Measurements from ENCODE around the gene KRTAP9-1.
"Not testable (repeated sequence)": the region's sequence is repeated elsewhere in the genome, so short reads cannot be mapped to it uniquely, and the experiment has no call there.

The KRTAP9-1 gene

GRCh38 chr17:41215681-41216080 is 26.0 kb downstream of the KRTAP9-1 start:
- H3K9ac ChIP-seq: no peak overlapping the region
- H3K27me3 ChIP-seq (ENCODE audit: control insufficient read depth, insufficient read depth, low read length): no peaks in the 10 kb centered on the region
- no peaks in the 10 kb centered on the region for H3K4me1 ChIP-seq
- TF ChIP-seq CTCF (IDR thresholded peaks at IDR 0.05): no peak
- H3K79me2 ChIP-seq: no peaks in the 10 kb centered on the region
- H3K36me3 ChIP-seq (ENCODE audit: control insufficient read depth, insufficient read depth, low read length): no peaks in the 10 kb centered on the region
- H3K4me2 ChIP-seq (ENCODE audit: low read length): no peak overlapping the region
- H3K4me3 ChIP-seq (ENCODE audit: low read depth, low read length): no peak overlapping the region
- H3K9me3 ChIP-seq (ENCODE audit: control insufficient read depth, low read length): no peaks in the 10 kb centered on the region
- H2AFZ ChIP-seq: no peak overlapping the region
- no peak overlapping the region for H3K27ac ChIP-seq

GRCh38 chr17:41223821-41224220 is 34.1 kb downstream of the KRTAP9-1 start:
- no peak overlapping the region for H3K9ac ChIP-seq
- no peak for TF ChIP-seq CTCF (IDR thresholded peaks at IDR 0.05)
- H2AFZ ChIP-seq: no peak overlapping the region
- no peak overlapping the region for H3K4me3 ChIP-seq (ENCODE audit: low read depth, low read length)
- H3K9me3 ChIP-seq (ENCODE audit: control insufficient read depth, low read length): no peaks in the 10 kb centered on the region
- no peaks in the 10 kb centered on the region for H3K36me3 ChIP-seq (ENCODE audit: control insufficient read depth, insufficient read depth, low read length)
- no peak overlapping the region for H3K27ac ChIP-seq
- no peak overlapping the region for H3K4me2 ChIP-seq (ENCODE audit: low read length)
- no peaks in the 10 kb centered on the region for H3K79me2 ChIP-seq
- H3K27me3 ChIP-seq (ENCODE audit: control insufficient read depth, insufficient read depth, low read length): no peaks in the 10 kb centered on the region
- H3K4me1 ChIP-seq: no peaks in the 10 kb centered on the region

GRCh38 chr17:41226051-41226450 is 36.4 kb downstream of the KRTAP9-1 start:
- H3K36me3 ChIP-seq (ENCODE audit: control insufficient read depth, insufficient read depth, low read length): no peaks in the 10 kb centered on the region
- H2AFZ ChIP-seq: no peak overlapping the region
- H3K9me3 ChIP-seq (ENCODE audit: control insufficient read depth, low read length): no peaks in the 10 kb centered on the region
- no peaks in the 10 kb centered on the region for H3K4me1 ChIP-seq
- H3K4me3 ChIP-seq (ENCODE audit: low read depth, low read length): no peak overlapping the region
- H3K4me2 ChIP-seq (ENCODE audit: low read length): no peak overlapping the region
- H3K9ac ChIP-seq: no peak overlapping the region
- H3K27me3 ChIP-seq (ENCODE audit: control insufficient read depth, insufficient read depth, low read length): no peaks in the 10 kb centered on the region
- H3K79me2 ChIP-seq: no peaks in the 10 kb centered on the region
- TF ChIP-seq CTCF (IDR thresholded peaks at IDR 0.05): no peak
- H3K27ac ChIP-seq: no peak overlapping the region

GRCh38 chr17:41226598-41227095 is 37.0 kb downstream of the KRTAP9-1 start, which contains the start of gene KRTAP9-2:
TSS of gene KRTAP9-2 (plus strand) at chr17:41226648. CDS start at chr17:41226655, 7 bp downstream.
- not testable (repeated sequence) for H3K4me1 ChIP-seq; H2AFZ ChIP-seq; H3K4me3 ChIP-seq (ENCODE audit: low read depth, low read length); H3K9ac ChIP-seq; H3K27ac ChIP-seq; H3K9me3 ChIP-seq (ENCODE audit: control insufficient read depth, low read length); H3K27me3 ChIP-seq (ENCODE audit: control insufficient read depth, insufficient read depth, low read length); H3K4me2 ChIP-seq (ENCODE audit: low read length); H3K36me3 ChIP-seq (ENCODE audit: control insufficient read depth, insufficient read depth, low read length); H3K79me2 ChIP-seq

- Histone ChIP-seq H3K27me3 (ENCODE audit: control insufficient read depth, insufficient read depth, low read length) (no peaks in the 10 kb centered on the region), H2AFZ (no peak overlapping the region), H3K4me1 (no peaks in the 10 kb centered on the region), H3K9me3 (ENCODE audit: control insufficient read depth, low read length) (no peaks in the 10 kb centered on the region), H3K9ac (no peak overlapping the region), H3K4me2 (ENCODE audit: low read length) (no peak overlapping the region), H3K36me3 (ENCODE audit: control insufficient read depth, insufficient read depth, low read length) (no peaks in the 10 kb centered on the region), H3K79me2 (no peaks in the 10 kb centered on the region), H3K27ac (no peak overlapping the region), H3K4me3 (ENCODE audit: low read depth, low read length) (no peak overlapping the region)
- TF ChIP-seq CTCF (IDR thresholded peaks at IDR 0.05): no peak
Measured at GRCh38 chr17:41230094-41230493, 40.4 kb downstream of the KRTAP9-1 start.
